Caco-2 (cell line): ENCODE measurements around the gene ABCF1. TPM values are rescaled to one million over a fixed set of nuclear protein-coding genes. Genes with fewer than 3 reads are reported as not detected.

Experiments used
- BruUV-seq: library from RNA; stranded (reverse); fragments of 400-500 nt; replicated peaks from 2 replicates; lab custom pipeline; 2021; lab: Mats Ljungman, UMichigan
- CTCF ChIA-PET: fragments of 300-600 bp; sonication (Branson Sonifier 250); formaldehyde crosslinking; loops from one replicate; lab custom pipeline; 2022; ENCODE audit warnings: antibody characterized with exemption; lab: Charles Lee
- POLR2A ChIA-PET: fragments of 300-600 bp; sonication (Branson Sonifier 250); formaldehyde crosslinking; loops from one replicate; lab custom pipeline; 2022; ENCODE audit warnings: antibody characterized with exemption; lab: Charles Lee
- DNase-seq, 2 experiments: peaks; one replicate each; pipeline versions ENCODE4 v3.0.0 to v3.0.0-alpha.2; 2020 to 2022
- H3K27me3 ChIP-seq: replicated peaks from 2 replicates; pipeline ENCODE4 v1.6.0; 2011; ENCODE audit warnings: low read length; ENCODE audit not compliant: control insufficient read depth, insufficient read depth
- H3K36me3 ChIP-seq: 2 replicates; pipeline ENCODE4 v1.5.1; 2011; ENCODE audit warnings: low read length; ENCODE audit not compliant: control insufficient read depth, insufficient read depth
- H3K4me1 ChIP-seq: fragments of 250-450 bp; sonication (Bioruptor Pico); 2 replicates; pipeline ENCODE4 v1.5.1; 2020; ENCODE audit warnings: mild to moderate bottlenecking
- H3K4me3 ChIP-seq: 2 replicates; pipeline ENCODE4 v1.5.1; 2011; ENCODE audit warnings: low read depth, mild to moderate bottlenecking, control low read depth, low read length
- H3K9me3 ChIP-seq: fragments of 250-450 bp; sonication (Bioruptor Pico); 2 replicates; pipeline ENCODE4 v1.5.1; 2020; ENCODE audit warnings: mild to moderate bottlenecking, moderate library complexity
- H3K27ac Mint-ChIP-seq: one replicate; pipeline ENCODE4 v1.8.0; 2022; ENCODE audit warnings: mixed read lengths; ENCODE audit not compliant: unreplicated experiment
- H3K27me3 Mint-ChIP-seq: one replicate; pipeline ENCODE4 v1.8.0; 2022; ENCODE audit warnings: mixed read lengths; ENCODE audit not compliant: insufficient read depth, unreplicated experiment
- H3K36me3 Mint-ChIP-seq: one replicate; pipeline ENCODE4 v1.8.0; 2022; ENCODE audit warnings: mild to moderate bottlenecking, mixed read lengths; ENCODE audit not compliant: insufficient read depth, unreplicated experiment
- H3K4me1 Mint-ChIP-seq: one replicate; pipeline ENCODE4 v1.8.0; 2022; ENCODE audit warnings: low read depth, mixed read lengths; ENCODE audit not compliant: unreplicated experiment
- H3K4me3 Mint-ChIP-seq: one replicate; pipeline ENCODE4 v1.8.0; 2022; ENCODE audit warnings: mild to moderate bottlenecking, moderate library complexity, mixed read lengths; ENCODE audit not compliant: unreplicated experiment
- H3K9me3 Mint-ChIP-seq: one replicate; pipeline ENCODE4 v1.8.0; 2022; ENCODE audit warnings: mixed read lengths; ENCODE audit not compliant: unreplicated experiment
- CTCF ChIP-seq, 2 experiments: fragments of 200-600 bp in 1 of 2; IDR thresholded peaks; 1 replicate in 1 of 2; 2 replicates in 1 of 2; pipeline versions ENCODE4 v1.5.1 to v1.8.0; 2011 to 2022; ENCODE audit warnings: antibody characterized with exemption in 1 of 2, control low read depth in 1 of 2, inconsistent platforms in 1 of 2, low read depth in 1 of 2, low read length in 1 of 2, mild to moderate bottlenecking in 1 of 2, moderate library complexity in 1 of 2; ENCODE audit not compliant: insufficient read depth in 1 of 2, severe bottlenecking in 1 of 2, unreplicated experiment in 1 of 2
- intact Hi-C: fragments of 100-400 bp; cut with micrococcal nuclease; formaldehyde crosslinking; loops from one replicate; pipeline ENCODE4 v1.10.0; 2022; ENCODE audit not compliant: unreplicated experiment
- total RNA-seq: library from RNA; stranded (reverse); gene quantifications from 2 replicates; pipeline ENCODE4 v1.2.3, GENCODE V29; 2022

ABCF1 gene
- total RNA-seq, 1 experiment from 2014 or later, result 93.7 TPM

GRCh38 chr6:30572148-30572547 lies 906 bp downstream of the ABCF1 start:
- H3K36me3 ChIP-seq, result peaks cover 3% of the 10 kb centered on the region; the same call in 1 of the 2 replicates
- H3K4me3 ChIP-seq, result peak overlapping the region; percentile 83
- no peak for TF ChIP-seq CTCF (IDR thresholded peaks at IDR 0.05; ENCODE audit: insufficient read depth in 1 of 2, low read depth in 1 of 2, low read length in 1 of 2, severe bottlenecking in 1 of 2, unreplicated experiment in 1 of 2)
- no peaks in the 10 kb centered on the region for H3K27me3 ChIP-seq
- no peaks in the 10 kb centered on the region for H3K9me3 Mint-ChIP-seq
- ChIA-PET POLR2A (no interaction called here), CTCF (no interaction called here)
- no peak for DNase-seq
- no TSS peak for BruUV-seq
- intact Hi-C loops, result no loop called here
- peak overlapping the region; percentile 86 for H3K4me3 Mint-ChIP-seq
- peaks cover 32% of the 10 kb centered on the region for H3K4me1 Mint-ChIP-seq
- peak overlapping the region; percentile 93 for H3K27ac Mint-ChIP-seq
- peaks cover 15% of the 10 kb centered on the region; the same call in 1 of the 2 replicates for H3K4me1 ChIP-seq
- peaks cover 33% of the 10 kb centered on the region for H3K36me3 Mint-ChIP-seq
- H3K27me3 Mint-ChIP-seq, result no peaks in the 10 kb centered on the region
- H3K9me3 ChIP-seq, result no peaks in the 10 kb centered on the region

GRCh38 chr6:30573113-30573512 lies 1.9 kb downstream of the ABCF1 start:
- H3K4me3 ChIP-seq, result no peak overlapping the region
- intact Hi-C loops, result no loop called here
- no peaks in the 10 kb centered on the region for H3K27me3 ChIP-seq
- peaks cover 15% of the 10 kb centered on the region; the same call in 1 of the 2 replicates for H3K4me1 ChIP-seq
- no peaks in the 10 kb centered on the region for H3K27me3 Mint-ChIP-seq
- TF ChIP-seq CTCF (IDR thresholded peaks at IDR 0.05; ENCODE audit: insufficient read depth in 1 of 2, low read depth in 1 of 2, low read length in 1 of 2, severe bottlenecking in 1 of 2, unreplicated experiment in 1 of 2), result no peak
- no peak overlapping the region for H3K4me3 Mint-ChIP-seq
- H3K4me1 Mint-ChIP-seq, result peaks cover 37% of the 10 kb centered on the region
- ChIA-PET CTCF (no interaction called here), POLR2A (no interaction called here)
- H3K36me3 ChIP-seq, result peaks cover 5% of the 10 kb centered on the region; the same call in 1 of the 2 replicates
- H3K36me3 Mint-ChIP-seq, result peaks cover 43% of the 10 kb centered on the region
- no TSS peak for BruUV-seq
- no peak for DNase-seq
- no peaks in the 10 kb centered on the region for H3K9me3 ChIP-seq
- H3K9me3 Mint-ChIP-seq, result no peaks in the 10 kb centered on the region
- H3K27ac Mint-ChIP-seq, result no peak overlapping the region

DNA sequence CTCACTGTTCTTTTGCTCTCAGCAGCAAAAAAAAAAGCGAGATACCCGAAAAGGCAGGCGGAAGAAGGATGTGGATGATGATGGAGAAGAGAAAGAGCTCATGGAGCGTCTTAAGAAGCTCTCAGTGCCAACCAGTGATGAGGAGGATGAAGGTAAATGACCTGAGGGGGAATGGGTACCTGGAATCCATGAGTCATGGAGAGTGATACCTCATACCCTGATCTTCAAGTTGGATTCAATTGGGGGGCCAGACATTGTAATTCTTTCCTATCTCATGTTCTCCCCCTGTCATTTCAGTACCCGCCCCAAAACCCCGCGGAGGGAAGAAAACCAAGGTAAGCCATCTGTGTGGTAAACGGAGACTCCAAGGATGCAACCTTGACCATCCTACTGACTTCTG lies 6.8 kb downstream of the ABCF1 start:
- H3K4me3 Mint-ChIP-seq, result no peak overlapping the region

More for the DNA sequence above, 6.8 kb downstream of the ABCF1 start:
- H3K4me1 Mint-ChIP-seq, result peaks cover 14% of the 10 kb centered on the region
- no peaks in the 10 kb centered on the region for H3K4me1 ChIP-seq
- no peak for TF ChIP-seq CTCF (IDR thresholded peaks at IDR 0.05; ENCODE audit: insufficient read depth in 1 of 2, low read depth in 1 of 2, low read length in 1 of 2, severe bottlenecking in 1 of 2, unreplicated experiment in 1 of 2)
- H3K27me3 Mint-ChIP-seq, result no peaks in the 10 kb centered on the region
- no peak overlapping the region for H3K27ac Mint-ChIP-seq
- no peaks in the 10 kb centered on the region for H3K9me3 ChIP-seq
- ChIA-PET POLR2A (no interaction called here), CTCF (interaction anchor here (1.2 kb wide), 1 partner anchor 33 kb away, joined by 3 read pairs; no protein-coding TSS in a partner anchor)
- BruUV-seq, result no TSS peak
- peaks cover 75% of the 10 kb centered on the region for H3K36me3 Mint-ChIP-seq
- H3K9me3 Mint-ChIP-seq, result no peaks in the 10 kb centered on the region
- no peak overlapping the region for H3K4me3 ChIP-seq
- DNase-seq, result no peak
- H3K36me3 ChIP-seq, result peaks cover 5% of the 10 kb centered on the region; the same call in 1 of the 2 replicates
- no peaks in the 10 kb centered on the region for H3K27me3 ChIP-seq
- intact Hi-C loops, result no loop called here
